Natural killer cell (primary cell): ENCODE results near the gene MGLL. TPM values are rescaled to one million over a fixed set of nuclear protein-coding genes. Genes with fewer than 3 reads are reported as not detected.

Experiments used
- ATAC-seq, 3 donors: fragments of 150-1000 bp in 2 of 3; fragments of 200-7000 bp in 1 of 3; cut with Tn5 transposase; 1 replicate in 1 of 3; 2 replicates in 2 of 3; pipeline ENCODE4 v1.10.0; 2021; ENCODE audit warnings: mild to moderate bottlenecking in 2 of 3, moderate library complexity in 2 of 3
- DNase-seq, 2 donors: peaks; one replicate each; pipeline versions ENCODE4 v3.0.0 to v3.0.0-alpha.2; 2013 to 2021; ENCODE audit warnings: mixed read lengths in 1 of 2
- H3K27ac ChIP-seq: one replicate; pipeline ENCODE4 v1.5.1; 2013; ENCODE audit warnings: mild to moderate bottlenecking, low read length
- H3K27me3 ChIP-seq: one replicate; pipeline ENCODE4 v1.6.1; 2013; ENCODE audit warnings: low read length; ENCODE audit not compliant: control insufficient read depth, insufficient read depth
- H3K36me3 ChIP-seq: one replicate; pipeline ENCODE4 v1.6.1; 2013; ENCODE audit warnings: low read length; ENCODE audit not compliant: control insufficient read depth, insufficient read depth
- H3K4me1 ChIP-seq: one replicate; pipeline ENCODE4 v1.6.1; 2013; ENCODE audit warnings: low read length; ENCODE audit not compliant: control insufficient read depth, insufficient read depth
- H3K4me3 ChIP-seq: one replicate; pipeline ENCODE4 v1.5.1; 2013; ENCODE audit warnings: low read length
- H3K9me3 ChIP-seq: one replicate; pipeline ENCODE4 v1.6.1; 2013; ENCODE audit warnings: low read length; ENCODE audit not compliant: control insufficient read depth, insufficient read depth
- H3K27ac Mint-ChIP-seq, 2 donors: one replicate each; pipeline ENCODE4 v1.8.0; 2022; ENCODE audit warnings: mild to moderate bottlenecking in 2 of 2, mixed read lengths in 2 of 2, moderate library complexity in 1 of 2
- H3K27me3 Mint-ChIP-seq, 2 donors: one replicate each; pipeline ENCODE4 v1.8.0; 2022; ENCODE audit warnings: low read depth in 2 of 2, mixed read lengths in 2 of 2
- H3K36me3 Mint-ChIP-seq: one replicate; pipeline ENCODE4 v1.8.0; 2022; ENCODE audit warnings: mixed read lengths
- H3K4me1 Mint-ChIP-seq, 2 donors: one replicate each; pipeline ENCODE4 v1.8.0; 2022; ENCODE audit warnings: mixed read lengths in 2 of 2
- H3K4me3 Mint-ChIP-seq: one replicate; pipeline ENCODE4 v1.8.0; 2022; ENCODE audit warnings: mild to moderate bottlenecking, moderate library complexity, mixed read lengths
- H3K9me3 Mint-ChIP-seq, 2 donors: one replicate each; pipeline ENCODE4 v1.8.0; 2022; ENCODE audit warnings: mixed read lengths in 2 of 2
- CTCF ChIP-seq: fragments of 200-600 bp; IDR thresholded peaks from one replicate; pipeline ENCODE4 v1.8.0; 2022; ENCODE audit warnings: antibody characterized with exemption
- WGBS: methylation state at CpG from one replicate; pipeline ENCODE4 v1.1.7; 2013; ENCODE audit warnings: missing lambda C conversion rate; ENCODE audit not compliant: insufficient coverage; 5-methylcytosine and 5-hydroxymethylcytosine counted together
- intact Hi-C: fragments of 100-400 bp; cut with micrococcal nuclease; formaldehyde crosslinking; loops from one replicate; pipeline ENCODE4 v1.14.2; 2022
- total RNA-seq, 4 donors: library from RNA; stranded (reverse); fragments of 120-200 nt in 1 of 4; gene quantifications; one replicate each; pipeline versions ENCODE4 v1.2.3 to v1.2.4, GENCODE V29; 2013 to 2022

The MGLL gene
- total RNA-seq, 3 donors from 2014 or later (not counting 1 experiment from before 2014, with no cell fraction given), result 2.7 to 4.6 (median 3.0) TPM

- WGBS, result 92% methylated on average over 20 of the region's 20 CpGs
- Histone ChIP-seq H3K4me1 (no peaks in the 10 kb centered on the region), H3K9me3 (no peaks in the 10 kb centered on the region), H3K27ac (no peak overlapping the region), H3K36me3 (no peaks in the 10 kb centered on the region), H3K27me3 (no peaks in the 10 kb centered on the region), H3K4me3 (no peak overlapping the region)
- intact Hi-C loops, result no loop called here
- H3K4me3 Mint-ChIP-seq, result no peak overlapping the region
- H3K27ac Mint-ChIP-seq, result no peak overlapping the region
- peaks cover 0 to 2% of the 10 kb centered on the region in 2 donors for H3K4me1 Mint-ChIP-seq
- no peaks in the 10 kb centered on the region for H3K9me3 Mint-ChIP-seq
- DNase-seq (no peak), ATAC-seq (no peak)
- no peaks in the 10 kb centered on the region for H3K36me3 Mint-ChIP-seq
- H3K27me3 Mint-ChIP-seq, result no peaks in the 10 kb centered on the region
- TF ChIP-seq CTCF, result no peak
These were observed 133.7 kb downstream of the MGLL start for GRCh38 chr3:127688416-127689265.

GRCh38 chr3:127688022-127688415, 134.3 kb downstream of the MGLL start:
- H3K27ac Mint-ChIP-seq, result no peak overlapping the region
- intact Hi-C loops, result no loop called here
- no peak for DNase-seq

GRCh38 chr3:127687228-127687737, 135.0 kb downstream of the MGLL start:
- Mint-ChIP-seq H3K27ac (no peak overlapping the region), H3K27me3 (no peaks in the 10 kb centered on the region), H3K9me3 (no peaks in the 10 kb centered on the region), H3K4me1 (peaks cover 0 to 5% of the 10 kb centered on the region in 2 donors), H3K4me3 (no peak overlapping the region), H3K36me3 (no peaks in the 10 kb centered on the region)
- no peak overlapping the region for H3K27ac ChIP-seq
- no peak overlapping the region for H3K4me3 ChIP-seq
- ATAC-seq (no peak), DNase-seq (no peak)
- H3K9me3 ChIP-seq, result no peaks in the 10 kb centered on the region
- H3K4me1 ChIP-seq, result peaks cover 3% of the 10 kb centered on the region
- 97% methylated on average over 2 of the region's 2 CpGs for WGBS
- intact Hi-C loops, result no loop called here
- no peaks in the 10 kb centered on the region for H3K27me3 ChIP-seq
- no peak for TF ChIP-seq CTCF
- no peaks in the 10 kb centered on the region for H3K36me3 ChIP-seq

More at GRCh38 chr3:127688022-127688415, 134.3 kb downstream of the MGLL start:
- Mint-ChIP-seq H3K27me3 (no peaks in the 10 kb centered on the region), H3K36me3 (no peaks in the 10 kb centered on the region), H3K4me1 (peaks cover 0 to 5% of the 10 kb centered on the region in 2 donors), H3K9me3 (no peaks in the 10 kb centered on the region), H3K4me3 (no peak overlapping the region)
- no peak for TF ChIP-seq CTCF
- 86% methylated on average over 2 of the region's 2 CpGs for WGBS
- H3K4me3 ChIP-seq, result no peak overlapping the region
- H3K9me3 ChIP-seq, result no peaks in the 10 kb centered on the region
- H3K27ac ChIP-seq, result no peak overlapping the region
- H3K36me3 ChIP-seq, result no peaks in the 10 kb centered on the region
- H3K4me1 ChIP-seq, result no peaks in the 10 kb centered on the region
- ATAC-seq, result no peak
- H3K27me3 ChIP-seq, result no peaks in the 10 kb centered on the region
